Naive B cell (primary cell): ENCODE results near the gene SIGLEC12. TPM values are rescaled to one million over a fixed set of nuclear protein-coding genes. Genes with fewer than 3 reads are reported as not detected.

ENCODE experiments used
- ATAC-seq, 2 donors: fragments of 150-1000 bp; cut with Tn5 transposase; 2 replicates each; pipeline ENCODE4 v1.10.0; 2021; ENCODE audit warnings: low read depth in 2 of 2, mild to moderate bottlenecking in 2 of 2, moderate library complexity in 2 of 2
- DNase-seq: peaks from one replicate; pipeline ENCODE4 v3.0.0; 2022
- H3K27ac Mint-ChIP-seq, 6 donors: one replicate each; pipeline ENCODE4 v1.8.0; 2020 to 2022; ENCODE audit warnings: mild to moderate bottlenecking in 6 of 6, mixed read lengths in 6 of 6, moderate library complexity in 5 of 6, inconsistent platforms in 2 of 6
- H3K27me3 Mint-ChIP-seq, 3 donors: one replicate each; pipeline ENCODE4 v1.8.0; 2021 to 2022; ENCODE audit warnings: mixed read lengths in 3 of 3, mild to moderate bottlenecking in 1 of 3
- H3K36me3 Mint-ChIP-seq, 2 donors: one replicate each; pipeline ENCODE4 v1.8.0; 2020 to 2022; ENCODE audit warnings: mixed read lengths in 2 of 2, inconsistent platforms in 1 of 2, mild to moderate bottlenecking in 1 of 2
- H3K4me1 Mint-ChIP-seq, 3 donors: one replicate each; pipeline ENCODE4 v1.8.0; 2020 to 2022; ENCODE audit warnings: mixed read lengths in 3 of 3, inconsistent platforms in 1 of 3, mild to moderate bottlenecking in 1 of 3, moderate library complexity in 1 of 3
- H3K4me3 Mint-ChIP-seq, 8 donors: one replicate each; pipeline ENCODE4 v1.8.0; 2020 to 2022; ENCODE audit warnings: mild to moderate bottlenecking in 8 of 8, mixed read lengths in 8 of 8, moderate library complexity in 8 of 8, inconsistent platforms in 2 of 8
- H3K9me3 Mint-ChIP-seq, 7 donors: one replicate each; pipeline ENCODE4 v1.8.0; 2020 to 2022; ENCODE audit warnings: mixed read lengths in 7 of 7, mild to moderate bottlenecking in 5 of 7, inconsistent platforms in 2 of 7, moderate library complexity in 1 of 7
- polyA plus RNA-seq, 6 donors: library from polyadenylated mRNA; unstranded; fragments of 300-500 nt; fragmentation: Illumina TruSeq; gene quantifications; one replicate each; pipeline ENCODE4 v1.2.3, GENCODE V29; 2021; ENCODE audit warnings: low read depth in 6 of 6

SIGLEC12 gene
- polyA plus RNA-seq, 6 donors from 2014 or later: 0.28 TPM; not detected in 5

GRCh38 chr19:51493776-51494175 lies 7.8 kb downstream of the SIGLEC12 start:
- H3K4me3 Mint-ChIP-seq: no peak overlapping the region
- H3K4me1 Mint-ChIP-seq: peaks cover 0 to 4% (median 0%) of the 10 kb centered on the region in 3 donors
- peaks cover 0 to 12% (median 0%) of the 10 kb centered on the region in 7 donors for H3K9me3 Mint-ChIP-seq
- DNase-seq (no peak), ATAC-seq (no peak)
- peaks cover 18 to 62% (median 32%) of the 10 kb centered on the region in 3 donors for H3K27me3 Mint-ChIP-seq
- H3K27ac Mint-ChIP-seq: no peak overlapping the region
- no peaks in the 10 kb centered on the region for H3K36me3 Mint-ChIP-seq

- Mint-ChIP-seq H3K27ac (no peak overlapping the region), H3K4me3 (no peak overlapping the region), H3K27me3 (peaks cover 18 to 64% (median 38%) of the 10 kb centered on the region in 3 donors), H3K36me3 (no peaks in the 10 kb centered on the region), H3K4me1 (peaks cover 0 to 4% (median 0%) of the 10 kb centered on the region in 3 donors), H3K9me3 (peaks cover 0 to 12% (median 0%) of the 10 kb centered on the region in 7 donors)
- ATAC-seq (no peak), DNase-seq (no peak)
Observed at GRCh38 chr19:51491586-51491985, 10.0 kb downstream of the SIGLEC12 start.

- no peak overlapping the region for H3K27ac Mint-ChIP-seq
- no peak for DNase-seq
- H3K4me1 Mint-ChIP-seq: peaks cover 0 to 9% (median 0%) of the 10 kb centered on the region in 3 donors
Observed at GRCh38 chr19:51490676-51491075, 10.9 kb downstream of the SIGLEC12 start.

GRCh38 chr19:51489113-51489512 lies 12.5 kb downstream of the SIGLEC12 start:
- Mint-ChIP-seq H3K27me3 (peaks cover 20 to 63% (median 56%) of the 10 kb centered on the region in 3 donors), H3K4me3 (no peak overlapping the region), H3K4me1 (peaks cover 0 to 9% (median 0%) of the 10 kb centered on the region in 3 donors), H3K9me3 (peaks cover 0 to 17% (median 0%) of the 10 kb centered on the region in 7 donors), H3K27ac (no peak overlapping the region), H3K36me3 (no peaks in the 10 kb centered on the region)
- ATAC-seq (no peak), DNase-seq (no peak)

More at GRCh38 chr19:51490676-51491075, 10.9 kb downstream of the SIGLEC12 start:
- Mint-ChIP-seq H3K4me3 (no peak overlapping the region), H3K27me3 (peaks cover 18 to 62% (median 44%) of the 10 kb centered on the region in 3 donors), H3K9me3 (peaks cover 0 to 16% (median 0%) of the 10 kb centered on the region in 7 donors), H3K36me3 (no peaks in the 10 kb centered on the region)
- no peak for ATAC-seq

- Mint-ChIP-seq H3K27ac (no peak overlapping the region), H3K4me1 (peaks cover 0 to 5% (median 0%) of the 10 kb centered on the region in 3 donors), H3K27me3 (peaks cover 21 to 61% (median 51%) of the 10 kb centered on the region in 3 donors), H3K9me3 (peaks cover 0 to 11% (median 0%) of the 10 kb centered on the region in 7 donors), H3K4me3 (no peak overlapping the region), H3K36me3 (no peaks in the 10 kb centered on the region)
- ATAC-seq (no peak), DNase-seq (no peak)
Observed at GRCh38 chr19:51488491-51488890, 13.1 kb downstream of the SIGLEC12 start.

GRCh38 chr19:51485960-51486660 lies 15.5 kb downstream of the SIGLEC12 start:
- Mint-ChIP-seq H3K27me3 (peaks cover 16 to 50% (median 41%) of the 10 kb centered on the region in 3 donors), H3K9me3 (peaks cover 0 to 5% (median 0%) of the 10 kb centered on the region in 7 donors), H3K4me3 (peak overlapping the region in 1 of 8 donors; percentile 3), H3K36me3 (no peaks in the 10 kb centered on the region), H3K4me1 (peaks cover 0 to 5% (median 0%) of the 10 kb centered on the region in 3 donors), H3K27ac (no peak overlapping the region)
- ATAC-seq: no peak
- no peak for DNase-seq

- DNase-seq (no peak), ATAC-seq (no peak)
- H3K27ac Mint-ChIP-seq: peak overlapping the region in 1 of 6 donors; percentile 63
- H3K4me1 Mint-ChIP-seq: peaks cover 0 to 6% (median 0%) of the 10 kb centered on the region in 3 donors
- no peak overlapping the region for H3K4me3 Mint-ChIP-seq
- H3K27me3 Mint-ChIP-seq: peaks cover 22 to 72% (median 56%) of the 10 kb centered on the region in 3 donors
- H3K9me3 Mint-ChIP-seq: peaks cover 0 to 4% (median 0%) of the 10 kb centered on the region in 7 donors
- no peaks in the 10 kb centered on the region for H3K36me3 Mint-ChIP-seq
Observed at GRCh38 chr19:51480590-51480989, 21.0 kb downstream of the SIGLEC12 start.

- Mint-ChIP-seq H3K4me3 (no peak overlapping the region), H3K4me1 (peaks cover 0 to 6% (median 0%) of the 10 kb centered on the region in 3 donors), H3K36me3 (no peaks in the 10 kb centered on the region), H3K9me3 (peaks cover 0 to 4% (median 0%) of the 10 kb centered on the region in 7 donors), H3K27me3 (peaks cover 22 to 66% (median 50%) of the 10 kb centered on the region in 3 donors), H3K27ac (peak overlapping the region in 3 of 6 donors; percentile 32 to 83 (median 44))
- DNase-seq (no peak), ATAC-seq (no peak)
Observed at GRCh38 chr19:51479531-51480331, 21.9 kb downstream of the SIGLEC12 start.

GRCh38 chr19:51478381-51479234 lies 23.0 kb downstream of the SIGLEC12 start, which contains the start of gene CEACAM18:
CEACAM18 (plus strand) TSS chr19:51478539.
- H3K4me1 Mint-ChIP-seq: peaks cover 0 to 6% (median 1%) of the 10 kb centered on the region in 3 donors
- H3K4me3 Mint-ChIP-seq: no peak within 1 kb of the TSS
- DNase-seq (no peak), ATAC-seq (no peak)
- H3K27me3 Mint-ChIP-seq: peaks cover 21 to 64% (median 50%) of the 10 kb centered on the region in 3 donors
- peaks cover 0 to 4% (median 0%) of the 10 kb centered on the region in 7 donors for H3K9me3 Mint-ChIP-seq
- H3K27ac Mint-ChIP-seq: peak within 1 kb of the TSS in 2 of 6 donors; percentile 66 to 81
- H3K36me3 Mint-ChIP-seq: no peaks in the 10 kb centered on the region

- peak overlapping the region in 1 of 6 donors; percentile 81 for H3K27ac Mint-ChIP-seq
- H3K36me3 Mint-ChIP-seq: no peaks in the 10 kb centered on the region
- DNase-seq (no peak), ATAC-seq (no peak)
- no peak overlapping the region for H3K4me3 Mint-ChIP-seq
- peaks cover 8 to 11% (median 8%) of the 10 kb centered on the region in 3 donors for H3K4me1 Mint-ChIP-seq
- H3K9me3 Mint-ChIP-seq: peaks cover 0 to 4% (median 0%) of the 10 kb centered on the region in 7 donors
- peaks cover 22 to 64% (median 55%) of the 10 kb centered on the region in 3 donors for H3K27me3 Mint-ChIP-seq
Observed at GRCh38 chr19:51477344-51477743, 24.3 kb downstream of the SIGLEC12 start.

- Mint-ChIP-seq H3K36me3 (no peaks in the 10 kb centered on the region), H3K4me3 (peak overlapping the region in 1 of 8 donors; percentile 17), H3K27me3 (peaks cover 22 to 62% (median 51%) of the 10 kb centered on the region in 3 donors), H3K9me3 (peaks cover 0 to 4% (median 0%) of the 10 kb centered on the region in 7 donors), H3K27ac (no peak overlapping the region), H3K4me1 (peaks cover 8 to 11% (median 8%) of the 10 kb centered on the region in 3 donors)
- no peak for DNase-seq
- ATAC-seq: no peak
Observed at GRCh38 chr19:51476164-51476563, 25.4 kb downstream of the SIGLEC12 start.

GRCh38 chr19:51473009-51473707 lies 28.4 kb downstream of the SIGLEC12 start:
- Mint-ChIP-seq H3K4me1 (peaks cover 5 to 8% (median 8%) of the 10 kb centered on the region in 3 donors), H3K27ac (peak overlapping the region in 1 of 6 donors; percentile 74), H3K4me3 (no peak overlapping the region), H3K36me3 (no peaks in the 10 kb centered on the region), H3K9me3 (peaks cover 0 to 4% (median 0%) of the 10 kb centered on the region in 7 donors), H3K27me3 (peaks cover 14 to 39% (median 28%) of the 10 kb centered on the region in 3 donors)
- ATAC-seq (peak; percentile 73 to 83), DNase-seq (peak; percentile 72)
